SK-N-SH (cell line): ENCODE results near the gene ARAP1.

ENCODE experiments used
- EP300 ChIP-seq, 2 experiments: IDR thresholded peaks; 2 replicates each; pipeline versions ENCODE4 v1.4.0 to v1.6.1; 2012; ENCODE audit warnings: borderline replicate concordance in 1 of 2, low read depth in 1 of 2, low read length in 1 of 2
- SIN3A ChIP-seq: IDR thresholded peaks from 2 replicates; pipeline ENCODE4 v1.6.1; 2012; ENCODE audit warnings: low read depth, mild to moderate bottlenecking, low read length, moderate library complexity, borderline replicate concordance

DNA sequence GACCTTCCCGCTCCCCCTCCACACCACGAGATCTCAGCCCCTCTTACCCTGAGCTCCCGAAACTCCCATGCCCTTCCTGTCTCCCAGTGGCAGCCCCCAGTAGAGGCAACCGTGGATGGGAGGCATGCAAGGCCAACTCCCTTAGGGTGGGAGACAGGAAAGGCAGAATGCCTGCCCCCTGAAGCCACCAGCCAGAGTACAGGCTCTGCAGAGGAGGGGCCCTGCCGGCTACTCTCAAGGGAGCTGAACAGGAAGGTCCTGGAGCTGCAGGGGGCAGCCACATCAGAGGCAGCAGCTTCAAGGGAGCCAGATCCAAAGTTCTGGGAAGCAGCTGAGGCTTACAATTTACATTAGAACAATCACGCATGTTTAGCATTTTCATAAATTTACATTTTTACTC, 116.3 kb downstream of the ARAP1 start:
- TF ChIP-seq EP300 (IDR thresholded peaks at IDR 0.05; ENCODE audit: borderline replicate concordance in 1 of 2, low read depth in 1 of 2, low read length in 1 of 2) (no peak), SIN3A (no peak)
